GM18499 (cell line): ENCODE results near the gene UROC1.

ENCODE experiments used
- ATAC-seq: cut with Tn5 transposase; IDR thresholded peaks from one replicate; pipeline ENCODE4 v1.9.1; 2021; ENCODE audit warnings: moderate number of reproducible peaks; ENCODE audit not compliant: insufficient read depth, unreplicated experiment

Gene UROC1

GRCh38 chr3:126499401-126499800, 18.2 kb downstream of the UROC1 start:
- ATAC-seq: no peak

GRCh38 chr3:126498929-126499328, 18.6 kb downstream of the UROC1 start:
- no peak for ATAC-seq

GRCh38 chr3:126498461-126498860, 19.1 kb downstream of the UROC1 start:
- no peak for ATAC-seq

GRCh38 chr3:126497956-126498355, 19.6 kb downstream of the UROC1 start:
- no peak for ATAC-seq

- ATAC-seq: no peak
These were observed 20.4 kb downstream of the UROC1 start for GRCh38 chr3:126496894-126497850.

GRCh38 chr3:126495786-126496185, 21.8 kb downstream of the UROC1 start:
- ATAC-seq: no peak

- no peak for ATAC-seq
These were observed 22.7 kb downstream of the UROC1 start for GRCh38 chr3:126494970-126495230.

GRCh38 chr3:126494204-126494969, 23.2 kb downstream of the UROC1 start:
- no peak for ATAC-seq

GRCh38 chr3:126493739-126494138, 23.8 kb downstream of the UROC1 start:
- no peak for ATAC-seq

GRCh38 chr3:126493051-126493450, 24.5 kb downstream of the UROC1 start:
- ATAC-seq: no peak

GRCh38 chr3:126491221-126492013, 26.2 kb downstream of the UROC1 start:
- no peak for ATAC-seq

GRCh38 chr3:126490619-126491018, 27.0 kb downstream of the UROC1 start:
- no peak for ATAC-seq

GRCh38 chr3:126488886-126489569, 28.5 kb downstream of the UROC1 start:
- no peak for ATAC-seq

GRCh38 chr3:126488185-126488584, 29.4 kb downstream of the UROC1 start:
- ATAC-seq: no peak

- ATAC-seq: no peak
These were observed 30.3 kb downstream of the UROC1 start for GRCh38 chr3:126487151-126487771.

GRCh38 chr3:126486360-126486847, 31.2 kb downstream of the UROC1 start:
- no peak for ATAC-seq

GRCh38 chr3:126485956-126486355, 31.6 kb downstream of the UROC1 start:
- ATAC-seq: no peak

GRCh38 chr3:126485176-126485897, 32.2 kb downstream of the UROC1 start:
- no peak for ATAC-seq

- no peak for ATAC-seq
These were observed 32.9 kb downstream of the UROC1 start for GRCh38 chr3:126484662-126485061.
